ENCODE data around the gene SPEM2. TPM values are rescaled to one million over a fixed set of nuclear protein-coding genes. Genes with fewer than 3 reads are reported as not detected.

The SPEM2 gene
- total and polyA plus RNA-seq, 9 donors, result not detected

GRCh38 chr17:7459961-7460545 is 34.6 kb downstream of the SPEM2 start:
- H3K4me3 ChIP-seq, result no peak overlapping the region
- H3K36me3 ChIP-seq, result no peaks in the 10 kb centered on the region
- no peak overlapping the region for H3K27ac ChIP-seq
- peaks cover 2% of the 10 kb centered on the region for H3K4me1 ChIP-seq (ENCODE audit: insufficient read depth)
- no peak for DNase-seq
- H3K27me3 ChIP-seq, result no peaks in the 10 kb centered on the region
- 67 to 71% (median 71%) methylated on average over 3 of the region's 3 CpGs for WGBS, 3 donors
- H3K9me3 ChIP-seq, result no peaks in the 10 kb centered on the region
- TF ChIP-seq POLR2A (IDR thresholded peaks at IDR 0.05) (no peak), EP300 (IDR thresholded peaks at IDR 0.05) (no peak), CTCF (IDR thresholded peaks at IDR 0.05) (no peak)
- intact Hi-C loops (cut with DNase I), result loop anchor here in 1 of 4 donors (1.0 kb wide), 1 partner anchor 21 kb away; the partner anchor contains the start of gene FGF11

DNA sequence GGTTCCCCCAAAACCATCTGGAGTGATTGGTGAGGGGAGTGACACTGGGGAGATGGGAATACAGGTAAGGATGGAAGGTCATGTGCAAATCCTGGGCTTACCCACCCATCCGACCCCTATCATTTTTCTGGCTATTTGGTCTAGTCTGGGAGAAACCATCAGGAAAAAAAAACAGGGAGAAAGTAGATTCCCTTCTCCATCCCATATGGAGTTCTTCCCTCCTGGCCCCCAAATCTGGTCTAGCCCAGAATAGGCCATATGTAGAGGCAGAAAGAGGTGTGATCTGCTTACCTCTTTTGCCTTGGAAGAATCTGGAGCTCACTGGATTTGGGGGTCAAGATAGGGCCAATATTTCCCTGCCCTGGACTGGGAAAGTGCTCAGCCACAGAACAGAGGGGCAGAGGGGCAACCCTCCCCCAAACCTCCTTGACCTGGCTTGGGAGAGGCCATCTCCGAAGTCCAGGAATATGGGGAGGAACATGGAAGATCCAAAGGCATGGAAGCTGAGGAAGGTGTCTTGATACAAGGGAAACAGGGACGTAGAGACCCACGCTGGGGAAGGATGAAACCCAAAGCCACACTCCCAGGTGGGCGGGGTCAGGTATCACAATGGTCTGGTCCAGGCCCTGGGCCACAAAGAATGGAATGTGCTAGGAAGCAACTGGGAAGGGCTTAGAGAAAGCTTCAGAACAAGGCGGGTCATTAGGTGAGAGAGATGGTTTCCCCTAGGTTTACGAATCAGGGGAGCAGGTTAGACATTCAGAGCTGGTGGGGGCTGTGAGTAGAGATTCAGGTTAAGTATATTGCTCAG is 35.6 kb downstream of the SPEM2 start:
- Histone ChIP-seq H3K9me3 (no peaks in the 10 kb centered on the region), H3K4me3 (no peak overlapping the region), H3K36me3 (no peaks in the 10 kb centered on the region), H3K27ac (no peak overlapping the region), H3K27me3 (no peaks in the 10 kb centered on the region), H3K4me1 (ENCODE audit: insufficient read depth) (peaks cover 2% of the 10 kb centered on the region)
- TF ChIP-seq EP300 (IDR thresholded peaks at IDR 0.05) (no peak), POLR2A (IDR thresholded peaks at IDR 0.05) (no peak)
- intact Hi-C loops (cut with DNase I), result no loop called here
- DNase-seq, result no peak
- WGBS, 3 donors, result 90 to 95% (median 91%) methylated on average over 7 of the region's 7 CpGs

- H3K36me3 ChIP-seq, result no peaks in the 10 kb centered on the region
- TF ChIP-seq CTCF (IDR thresholded peaks at IDR 0.05) (no peak), EP300 (IDR thresholded peaks at IDR 0.05) (no peak), POLR2A (IDR thresholded peaks at IDR 0.05) (no peak)
- WGBS, 3 donors, result 85 to 87% (median 86%) methylated on average over 44 of the region's 44 CpGs
- no peaks in the 10 kb centered on the region for H3K9me3 ChIP-seq
- H3K4me3 ChIP-seq, result no peak overlapping the region
- no peaks in the 10 kb centered on the region for H3K27me3 ChIP-seq
- peaks cover 2% of the 10 kb centered on the region for H3K4me1 ChIP-seq (ENCODE audit: insufficient read depth)
- DNase-seq, result peak in 2 of 5 donors; percentile 42 to 51
- no peak overlapping the region for H3K27ac ChIP-seq
- intact Hi-C loops (cut with DNase I), result no loop called here
These were observed 37.3 kb downstream of the SPEM2 start for GRCh38 chr17:7462474-7463371.

DNA sequence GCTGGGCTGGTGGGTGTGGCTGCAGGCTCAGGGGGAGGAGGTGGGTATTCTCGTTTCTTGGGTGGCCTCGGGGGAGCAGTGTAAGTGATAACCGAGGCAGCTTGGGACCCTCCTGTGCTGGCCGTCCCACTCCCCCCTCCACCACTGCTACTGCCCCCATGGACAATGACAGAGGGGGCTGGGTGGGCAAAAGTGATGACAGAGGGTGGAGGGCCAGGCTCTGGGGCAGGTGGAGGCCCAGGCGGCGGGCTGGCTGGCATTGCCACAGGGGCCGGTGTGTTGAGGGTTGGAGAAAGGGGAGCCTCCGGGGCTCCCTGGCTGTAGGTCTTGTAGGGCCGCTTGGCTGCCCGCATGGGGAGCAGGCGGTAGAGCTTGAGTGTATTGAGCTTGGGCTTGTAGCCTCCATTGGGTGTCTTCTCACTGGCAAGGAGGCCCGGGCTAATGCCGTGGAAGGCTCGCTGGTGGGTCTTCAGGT is 38.0 kb downstream of the SPEM2 start:
- Histone ChIP-seq H3K9me3 (no peaks in the 10 kb centered on the region), H3K4me1 (ENCODE audit: insufficient read depth) (peaks cover 2% of the 10 kb centered on the region), H3K4me3 (no peak overlapping the region), H3K27ac (no peak overlapping the region), H3K36me3 (no peaks in the 10 kb centered on the region), H3K27me3 (no peaks in the 10 kb centered on the region)
- no peak for TF ChIP-seq CTCF (IDR thresholded peaks at IDR 0.05)
- TF ChIP-seq EP300 (IDR thresholded peaks at IDR 0.05), result no peak
- TF ChIP-seq POLR2A (IDR thresholded peaks at IDR 0.05), result no peak
- intact Hi-C loops (cut with DNase I), result no loop called here
- no peak for DNase-seq
- 78 to 86% (median 81%) methylated on average over 14 of the region's 14 CpGs for WGBS, 3 donors

Measured in ovary (tissue), 9 donors.